ENCODE results near the gene PYGM. TPM values are rescaled to one million over a fixed set of nuclear protein-coding genes. Genes with fewer than 3 reads are reported as not detected.

The PYGM gene
- total RNA-seq, 2 donors from 2014 or later, result 17.8 to 84.7 TPM

DNA sequence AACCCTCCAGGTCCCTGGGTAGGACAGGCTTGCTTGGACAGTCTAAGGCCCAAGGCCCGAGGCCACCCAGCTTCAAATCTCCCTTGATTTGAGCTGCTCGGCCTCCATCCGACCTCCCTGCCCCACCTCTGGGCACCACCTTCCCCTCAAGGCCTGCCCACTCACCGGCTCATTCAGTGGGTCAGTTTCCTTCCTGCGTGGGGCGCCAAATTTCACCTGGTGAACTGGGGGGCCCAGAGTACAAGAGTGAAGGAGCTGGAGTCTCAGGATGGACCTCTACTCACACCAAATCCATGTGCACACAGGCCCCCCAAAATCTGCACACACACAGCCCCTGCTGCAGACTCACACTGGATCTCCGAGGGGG, 39.5 kb upstream of the PYGM start:
- Histone ChIP-seq H3K27me3 (no peaks in the 10 kb centered on the region), H3K27ac (no peak overlapping the region), H3K4me1 (peaks cover 0 to 21% of the 10 kb centered on the region in 2 donors), H3K36me3 (peaks cover 13% of the 10 kb centered on the region), H3K9me3 (no peaks in the 10 kb centered on the region), H3K4me3 (no peak overlapping the region)
- DNase-seq (ENCODE audit: low spot score), result no peak
- no peak for TF ChIP-seq CTCF (IDR thresholded peaks at IDR 0.05)

- peaks cover 18% of the 10 kb centered on the region for H3K36me3 ChIP-seq
- TF ChIP-seq CTCF (IDR thresholded peaks at IDR 0.05), result no peak
- H3K27ac ChIP-seq, result no peak overlapping the region
- H3K9me3 ChIP-seq, result no peaks in the 10 kb centered on the region
- no peaks in the 10 kb centered on the region for H3K27me3 ChIP-seq
- no peak for DNase-seq (ENCODE audit: low spot score)
- H3K4me1 ChIP-seq, result peaks cover 0 to 7% of the 10 kb centered on the region in 2 donors
- H3K4me3 ChIP-seq, result no peak overlapping the region
Measured at GRCh38 chr11:64796757-64797541, 37.2 kb upstream of the PYGM start.

GRCh38 chr11:64796047-64796756, 36.4 kb upstream of the PYGM start:
- Histone ChIP-seq H3K27me3 (no peaks in the 10 kb centered on the region), H3K4me3 (no peak overlapping the region), H3K27ac (no peak overlapping the region), H3K36me3 (peaks cover 25% of the 10 kb centered on the region), H3K4me1 (no peaks in the 10 kb centered on the region), H3K9me3 (no peaks in the 10 kb centered on the region)
- no peak for DNase-seq (ENCODE audit: low spot score)
- no peak for TF ChIP-seq CTCF (IDR thresholded peaks at IDR 0.05)

DNA sequence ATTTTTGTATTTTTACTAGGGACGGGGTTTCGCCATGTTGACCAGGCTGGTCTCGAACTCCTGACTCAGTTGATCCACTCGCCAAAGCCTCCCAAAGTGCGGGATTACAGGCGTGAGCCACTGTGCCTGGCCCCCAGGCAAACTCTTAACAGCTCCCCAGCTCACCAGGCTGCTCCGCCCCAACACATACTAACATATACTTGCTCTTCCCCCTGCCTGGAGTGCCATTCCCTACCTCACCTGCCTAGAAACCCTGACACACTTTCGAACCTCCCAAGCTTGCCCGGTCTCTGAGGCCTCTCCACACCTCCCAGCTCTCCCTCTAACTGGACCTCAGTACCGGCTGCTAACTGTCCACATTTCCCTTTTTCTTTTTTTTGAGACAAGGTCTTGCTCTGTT, 34.8 kb upstream of the PYGM start:
- Histone ChIP-seq H3K27me3 (no peaks in the 10 kb centered on the region), H3K4me3 (no peak overlapping the region), H3K9me3 (no peaks in the 10 kb centered on the region), H3K36me3 (peaks cover 36% of the 10 kb centered on the region), H3K27ac (no peak overlapping the region), H3K4me1 (no peaks in the 10 kb centered on the region)
- no peak for TF ChIP-seq CTCF (IDR thresholded peaks at IDR 0.05)
- DNase-seq (ENCODE audit: low spot score), result no peak

DNA sequence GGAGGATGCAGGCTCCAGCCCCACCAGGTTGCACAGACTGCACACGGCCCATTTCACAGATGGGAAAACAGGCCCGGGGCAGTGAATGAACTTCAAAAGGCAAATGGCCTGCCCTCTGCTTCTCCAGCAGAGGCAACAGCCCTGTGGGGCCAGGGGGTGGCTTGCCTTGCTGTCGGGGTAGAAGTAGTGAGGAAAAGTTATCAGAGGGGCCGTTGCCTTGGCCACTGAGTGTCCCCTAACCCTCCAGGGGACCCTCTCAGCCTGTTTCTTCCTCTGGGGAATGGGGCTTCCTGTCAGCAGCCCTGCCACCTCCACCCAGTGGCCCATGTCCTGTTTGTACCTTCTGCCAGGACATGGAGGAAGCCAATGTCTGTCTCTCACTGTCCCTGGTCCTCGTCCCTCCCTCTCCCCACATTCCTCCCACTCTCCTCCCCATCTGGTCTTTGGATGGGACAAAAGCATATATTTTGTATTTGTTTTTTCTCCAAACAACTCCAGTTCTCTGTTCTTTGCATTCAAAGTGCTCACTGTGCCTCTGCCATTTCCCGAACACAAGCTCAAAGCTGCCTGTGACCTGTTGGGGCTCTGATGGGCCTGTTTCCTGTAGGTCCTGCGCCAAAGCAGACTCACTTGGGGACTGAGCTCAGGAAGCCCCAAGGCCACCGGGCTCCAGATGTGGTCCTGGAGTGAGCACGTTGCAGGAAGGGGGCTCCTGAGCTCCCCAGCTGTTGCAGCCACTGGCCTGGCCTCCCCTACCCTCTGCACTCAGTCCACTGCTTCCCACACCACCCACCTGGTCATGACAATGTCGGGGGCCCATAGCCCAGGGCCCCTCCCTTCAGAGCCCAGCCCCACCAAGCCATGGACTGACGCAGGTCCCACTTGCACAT, 33.7 kb upstream of the PYGM start:
- no peak for DNase-seq (ENCODE audit: low spot score)
- Histone ChIP-seq H3K36me3 (peaks cover 41% of the 10 kb centered on the region), H3K4me1 (no peaks in the 10 kb centered on the region), H3K27me3 (no peaks in the 10 kb centered on the region), H3K27ac (no peak overlapping the region), H3K9me3 (no peaks in the 10 kb centered on the region), H3K4me3 (no peak overlapping the region)
- TF ChIP-seq CTCF (IDR thresholded peaks at IDR 0.05), result no peak
